DOHH2 (cell line): ENCODE measurements around the gene TASP1.
"Not testable (repeated sequence)": the region's sequence is repeated elsewhere in the genome, so short reads cannot be mapped to it uniquely, and the experiment has no call there.

ENCODE experiments used
- H3F3A ChIP-seq: fragments of 200-600 bp; sonication (generic), shearing (Covaris generic); 2 replicates; pipeline ENCODE4 v1.6.0; 2016; ENCODE audit warnings: antibody characterized with exemption, mild to moderate bottlenecking; ENCODE audit not compliant: control insufficient read depth, insufficient read depth
- H3K27ac ChIP-seq: fragments of 200-600 bp; sonication (generic); 2 replicates; pipeline ENCODE4 v1.5.1; 2014; ENCODE audit warnings: low read depth, mild to moderate bottlenecking, low read length, moderate library complexity
- H3K27me3 ChIP-seq: fragments of 200-600 bp; sonication (generic); 2 replicates; pipeline ENCODE4 v1.6.1; 2014; ENCODE audit warnings: mild to moderate bottlenecking, low read length, mixed read lengths; ENCODE audit not compliant: control insufficient read depth
- H3K36me3 ChIP-seq: fragments of 200-600 bp; sonication (generic); 2 replicates; pipeline ENCODE4 v1.6.1; 2014; ENCODE audit warnings: mild to moderate bottlenecking, low read length, moderate library complexity, mixed read lengths; ENCODE audit not compliant: control insufficient read depth
- H3K4me1 ChIP-seq: fragments of 200-600 bp; sonication (generic); 2 replicates; pipeline ENCODE4 v1.6.1; 2014; ENCODE audit warnings: mild to moderate bottlenecking, low read length, mixed read lengths; ENCODE audit not compliant: control insufficient read depth
- H3K4me2 ChIP-seq: fragments of 200-600 bp; sonication (generic); 2 replicates; pipeline ENCODE4 v1.6.0; 2014; ENCODE audit warnings: mild to moderate bottlenecking, low read length, moderate library complexity
- H3K4me3 ChIP-seq: fragments of 200-600 bp; sonication (generic); 2 replicates; pipeline ENCODE4 v1.5.1; 2014; ENCODE audit warnings: mild to moderate bottlenecking, low read length, mixed read lengths
- H3K79me2 ChIP-seq: fragments of 200-600 bp; sonication (generic); 2 replicates; pipeline ENCODE4 v1.6.1; 2014; ENCODE audit warnings: mild to moderate bottlenecking, low read length, mixed read lengths; ENCODE audit not compliant: control insufficient read depth
- H3K9me2 ChIP-seq: fragments of 200-600 bp; sonication (generic); replicated peaks from 2 replicates; pipeline ENCODE4 v1.6.1; 2014; ENCODE audit warnings: mild to moderate bottlenecking, low read length, mixed read lengths; ENCODE audit not compliant: control insufficient read depth
- H3K9me3 ChIP-seq: fragments of 200-600 bp; sonication (generic); 2 replicates; pipeline ENCODE4 v1.6.1; 2014; ENCODE audit warnings: antibody characterized with exemption, low read length, mixed read lengths; ENCODE audit not compliant: control insufficient read depth, insufficient read depth
- H4K20me1 ChIP-seq: fragments of 200-600 bp; sonication (generic); 2 replicates; pipeline ENCODE4 v1.6.0; 2014; ENCODE audit warnings: low read depth, mild to moderate bottlenecking, antibody characterized with exemption, low read length, moderate library complexity; ENCODE audit not compliant: control insufficient read depth, insufficient read depth
- CTCF ChIP-seq: fragments of 200-600 bp; sonication (generic); IDR thresholded peaks from one replicate; pipeline ENCODE4 v1.5.1; 2014; ENCODE audit warnings: antibody characterized with exemption, mild to moderate bottlenecking, low read depth, low read length; ENCODE audit not compliant: poor library complexity, severe bottlenecking
- EZH2phosphoT487 ChIP-seq: fragments of 200-600 bp; sonication (generic); IDR thresholded peaks from 2 replicates; pipeline ENCODE4 v1.6.1; 2017; ENCODE audit warnings: borderline replicate concordance, mild to moderate bottlenecking, antibody characterized with exemption, low read length, moderate library complexity, mixed read lengths

TASP1 gene

GRCh38 chr20:13665709-13666395, 27.1 kb upstream of the TASP1 start:
- Histone ChIP-seq H3F3A (no peaks in the 10 kb centered on the region), H3K4me2 (no peak overlapping the region), H4K20me1 (no peaks in the 10 kb centered on the region), H3K36me3 (no peaks in the 10 kb centered on the region), H3K9me3 (no peaks in the 10 kb centered on the region), H3K27me3 (peaks cover under 1% of the 10 kb centered on the region; the same call in 1 of the 2 replicates), H3K79me2 (no peaks in the 10 kb centered on the region), H3K4me1 (no peaks in the 10 kb centered on the region), H3K27ac (no peak overlapping the region), H3K9me2 (no peaks in the 10 kb centered on the region), H3K4me3 (no peak overlapping the region)
- TF ChIP-seq CTCF, result no peak
- TF ChIP-seq EZH2phosphoT487, result no peak

GRCh38 chr20:13661070-13661685, 22.4 kb upstream of the TASP1 start:
- no peak for TF ChIP-seq EZH2phosphoT487
- TF ChIP-seq CTCF, result no peak

GRCh38 chr20:13659288-13659687, 20.6 kb upstream of the TASP1 start:
- Histone ChIP-seq H3K4me2 (no peak overlapping the region), H3K9me2 (no peaks in the 10 kb centered on the region), H3K36me3 (no peaks in the 10 kb centered on the region), H3K9me3 (no peaks in the 10 kb centered on the region), H3K4me3 (no peak overlapping the region), H3K79me2 (no peaks in the 10 kb centered on the region), H3K27me3 (0 out of 2 replicates have a peak, but pooled peaks cover 2% of the 10 kb centered on the region), H4K20me1 (no peaks in the 10 kb centered on the region), H3K27ac (no peak overlapping the region), H3K4me1 (peaks cover 15% of the 10 kb centered on the region), H3F3A (no peaks in the 10 kb centered on the region)
- TF ChIP-seq CTCF (no peak), EZH2phosphoT487 (no peak)

More at GRCh38 chr20:13661070-13661685, 22.4 kb upstream of the TASP1 start:
- H3K27me3 ChIP-seq, result peaks cover 2% of the 10 kb centered on the region; the same call in 1 of the 2 replicates
- H3F3A ChIP-seq, result no peaks in the 10 kb centered on the region
- no peak overlapping the region for H3K4me2 ChIP-seq
- no peaks in the 10 kb centered on the region for H3K9me2 ChIP-seq
- no peaks in the 10 kb centered on the region for H3K9me3 ChIP-seq
- H3K4me3 ChIP-seq, result no peak overlapping the region
- H3K36me3 ChIP-seq, result no peaks in the 10 kb centered on the region
- H4K20me1 ChIP-seq, result no peaks in the 10 kb centered on the region
- no peaks in the 10 kb centered on the region for H3K79me2 ChIP-seq
- peaks cover 15% of the 10 kb centered on the region for H3K4me1 ChIP-seq
- H3K27ac ChIP-seq, result no peak overlapping the region

- not testable (repeated sequence) for H3K27me3 ChIP-seq
Measured at GRCh38 chr20:13658060-13658459, 19.3 kb upstream of the TASP1 start.

More at GRCh38 chr20:13658060-13658459, 19.3 kb upstream of the TASP1 start:
- H3K79me2 ChIP-seq, H3K36me3 ChIP-seq, H4K20me1 ChIP-seq, H3K4me2 ChIP-seq, H3K9me3 ChIP-seq, H3K4me3 ChIP-seq, H3K27ac ChIP-seq, H3K9me2 ChIP-seq, H3F3A ChIP-seq: not testable (repeated sequence)
- peaks cover 15% of the 10 kb centered on the region for H3K4me1 ChIP-seq
